Stimulated activated memory B cell treated with anti-CD40 and anti-IgM and Interleukin-4, amounts not matched to agents 10 μg/mL and 1 μg/mL and 100 μg/mL, for 72 hours (primary cell): ENCODE results near the gene RAD21L1.

ENCODE experiments used
- ATAC-seq: fragments of 150-1000 bp; cut with Tn5 transposase; 2 replicates; pipeline ENCODE4 v1.10.0; 2021
- H3K27ac Mint-ChIP-seq: one replicate; pipeline ENCODE4 v1.8.0; 2022; ENCODE audit warnings: mild to moderate bottlenecking, mixed read lengths
- H3K27me3 Mint-ChIP-seq: one replicate; pipeline ENCODE4 v1.8.0; 2022; ENCODE audit warnings: mixed read lengths
- H3K36me3 Mint-ChIP-seq: one replicate; pipeline ENCODE4 v1.8.0; 2022; ENCODE audit warnings: mixed read lengths
- H3K4me1 Mint-ChIP-seq: one replicate; pipeline ENCODE4 v1.8.0; 2022; ENCODE audit warnings: mixed read lengths
- H3K4me3 Mint-ChIP-seq: one replicate; pipeline ENCODE4 v1.8.0; 2022; ENCODE audit warnings: mild to moderate bottlenecking, moderate library complexity, mixed read lengths
- H3K9me3 Mint-ChIP-seq: one replicate; pipeline ENCODE4 v1.8.0; 2022; ENCODE audit warnings: mixed read lengths

Gene RAD21L1

GRCh38 chr20:1300083-1300840, 74.4 kb downstream of the RAD21L1 start:
- Mint-ChIP-seq H3K27ac (no peak overlapping the region), H3K36me3 (peaks cover 7% of the 10 kb centered on the region), H3K4me3 (no peak overlapping the region), H3K27me3 (no peaks in the 10 kb centered on the region), H3K4me1 (peaks cover 13% of the 10 kb centered on the region), H3K9me3 (no peaks in the 10 kb centered on the region)
- ATAC-seq: no peak

GRCh38 chr20:1301031-1301529, 75.2 kb downstream of the RAD21L1 start:
- no peaks in the 10 kb centered on the region for H3K9me3 Mint-ChIP-seq
- peaks cover 13% of the 10 kb centered on the region for H3K4me1 Mint-ChIP-seq
- no peak overlapping the region for H3K27ac Mint-ChIP-seq
- no peak overlapping the region for H3K4me3 Mint-ChIP-seq
- ATAC-seq: no peak
- no peaks in the 10 kb centered on the region for H3K27me3 Mint-ChIP-seq
- H3K36me3 Mint-ChIP-seq: peaks cover 12% of the 10 kb centered on the region

DNA sequence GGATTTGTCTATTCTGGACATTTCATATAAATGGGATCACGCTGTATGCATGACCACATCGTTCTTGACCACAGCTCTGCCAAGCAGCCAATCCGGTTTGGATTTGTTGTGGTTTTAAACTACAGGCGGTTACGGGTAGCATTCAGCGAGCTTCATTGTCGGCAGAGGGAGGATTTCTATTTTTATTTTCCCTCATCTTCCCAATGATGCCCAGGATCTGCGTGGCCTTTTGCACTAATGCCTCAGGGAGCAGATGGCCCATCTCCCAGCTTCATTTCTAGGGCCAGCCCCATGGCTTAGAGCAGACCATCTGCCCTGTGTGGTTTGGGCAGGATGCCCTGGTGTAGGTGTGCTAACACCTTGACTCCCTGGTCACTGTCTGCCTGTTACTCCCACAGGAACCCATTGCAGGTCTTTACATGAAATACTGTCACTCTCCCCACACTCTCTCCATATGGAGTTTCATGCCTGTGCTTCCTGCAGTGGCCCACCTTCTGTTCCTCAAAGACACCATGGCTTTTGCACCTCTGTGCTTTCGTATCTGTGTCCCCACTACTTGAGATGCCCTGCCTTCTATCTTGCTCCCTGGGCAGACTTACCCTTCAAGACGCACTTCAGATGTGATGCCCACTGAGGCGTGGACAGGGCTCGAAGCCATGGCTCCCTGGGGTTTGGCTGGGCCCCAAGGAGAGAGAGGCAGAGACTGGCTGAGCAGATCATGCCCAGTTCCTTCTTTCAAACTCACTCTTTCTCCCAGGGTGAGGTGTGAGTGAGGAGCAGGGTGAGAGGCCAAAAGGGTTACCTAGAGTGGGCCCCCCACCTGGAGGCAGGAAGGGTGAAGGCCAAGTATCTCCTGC, 77.1 kb downstream of the RAD21L1 start:
- H3K27me3 Mint-ChIP-seq: no peaks in the 10 kb centered on the region
- H3K4me3 Mint-ChIP-seq: no peak overlapping the region
- ATAC-seq: no peak
- no peak overlapping the region for H3K27ac Mint-ChIP-seq
- peaks cover 13% of the 10 kb centered on the region for H3K4me1 Mint-ChIP-seq
- H3K9me3 Mint-ChIP-seq: no peaks in the 10 kb centered on the region
- peaks cover 12% of the 10 kb centered on the region for H3K36me3 Mint-ChIP-seq

- no peak for ATAC-seq
- H3K4me3 Mint-ChIP-seq: no peak overlapping the region
- H3K36me3 Mint-ChIP-seq: peaks cover 12% of the 10 kb centered on the region
- H3K27ac Mint-ChIP-seq: no peak overlapping the region
- H3K4me1 Mint-ChIP-seq: peaks cover 13% of the 10 kb centered on the region
- H3K9me3 Mint-ChIP-seq: no peaks in the 10 kb centered on the region
- H3K27me3 Mint-ChIP-seq: no peaks in the 10 kb centered on the region
Observed at GRCh38 chr20:1304710-1305515, 79.1 kb downstream of the RAD21L1 start.
